BE2C (cell line): ENCODE data around the gene TMEM108.

Experiments used
- DNase-seq: peaks from one replicate; pipeline ENCODE4 v3.0.0-alpha.2; 2020
- H3K27me3 ChIP-seq: fragments of 250-450 bp; sonication (Bioruptor Pico); 2 replicates; pipeline ENCODE4 v1.5.1; 2020; ENCODE audit warnings: mild to moderate bottlenecking
- H3K36me3 ChIP-seq: fragments of 250-450 bp; sonication (Bioruptor Pico); 2 replicates; pipeline ENCODE4 v1.5.1; 2020; ENCODE audit warnings: mild to moderate bottlenecking
- H3K4me1 ChIP-seq: fragments of 250-450 bp; sonication (Bioruptor Pico); 2 replicates; pipeline ENCODE4 v1.5.1; 2020
- H3K4me3 ChIP-seq: 2 replicates; pipeline ENCODE4 v1.5.1; 2011; ENCODE audit warnings: low read depth, low read length
- H3K9me3 ChIP-seq: fragments of 250-450 bp; sonication (Bioruptor Pico); 2 replicates; pipeline ENCODE4 v1.5.1; 2020
- CTCF ChIP-seq: IDR thresholded peaks from 2 replicates; pipeline ENCODE4 v1.5.1; 2012; ENCODE audit warnings: mild to moderate bottlenecking, low read depth, low read length

TMEM108 gene

GRCh38 chr3:133301194-133301593 lies 263.0 kb downstream of the TMEM108 start:
- peaks cover 7% of the 10 kb centered on the region for H3K36me3 ChIP-seq
- no peak for DNase-seq
- H3K27me3 ChIP-seq, result no peaks in the 10 kb centered on the region
- H3K9me3 ChIP-seq, result no peaks in the 10 kb centered on the region
- H3K4me1 ChIP-seq, result peaks cover 15% of the 10 kb centered on the region
- TF ChIP-seq CTCF, result no peak
- H3K4me3 ChIP-seq, result no peak overlapping the region

- Histone ChIP-seq H3K4me1 (peaks cover 11% of the 10 kb centered on the region), H3K9me3 (no peaks in the 10 kb centered on the region), H3K4me3 (no peak overlapping the region), H3K36me3 (peaks cover 7% of the 10 kb centered on the region), H3K27me3 (no peaks in the 10 kb centered on the region)
- DNase-seq, result no peak
- no peak for TF ChIP-seq CTCF
Observed at GRCh38 chr3:133301731-133302130, 263.5 kb downstream of the TMEM108 start.

- DNase-seq, result no peak
- Histone ChIP-seq H3K36me3 (peaks cover 7% of the 10 kb centered on the region), H3K9me3 (no peaks in the 10 kb centered on the region), H3K4me1 (no peaks in the 10 kb centered on the region), H3K27me3 (no peaks in the 10 kb centered on the region), H3K4me3 (no peak overlapping the region)
- no peak for TF ChIP-seq CTCF
Observed at GRCh38 chr3:133303430-133303829, 265.2 kb downstream of the TMEM108 start.

- no peaks in the 10 kb centered on the region for H3K27me3 ChIP-seq
- H3K36me3 ChIP-seq, result peaks cover 11% of the 10 kb centered on the region
- H3K4me3 ChIP-seq, result no peak overlapping the region
- H3K4me1 ChIP-seq, result peaks cover 12% of the 10 kb centered on the region
- no peak for TF ChIP-seq CTCF
- H3K9me3 ChIP-seq, result peaks cover 12% of the 10 kb centered on the region
- DNase-seq, result no peak
Observed at GRCh38 chr3:133317866-133318265, 279.7 kb downstream of the TMEM108 start.

GRCh38 chr3:133328373-133328772 lies 290.2 kb downstream of the TMEM108 start:
- DNase-seq, result peak; percentile 66
- no peaks in the 10 kb centered on the region for H3K36me3 ChIP-seq
- no peaks in the 10 kb centered on the region for H3K27me3 ChIP-seq
- H3K4me3 ChIP-seq, result no peak overlapping the region
- peaks cover 35% of the 10 kb centered on the region for H3K4me1 ChIP-seq
- H3K9me3 ChIP-seq, result no peaks in the 10 kb centered on the region
- no peak for TF ChIP-seq CTCF

- TF ChIP-seq CTCF, result no peak
- Histone ChIP-seq H3K9me3 (no peaks in the 10 kb centered on the region), H3K4me1 (peaks cover 44% of the 10 kb centered on the region), H3K36me3 (no peaks in the 10 kb centered on the region; the same call in 1 of the 2 replicates), H3K27me3 (no peaks in the 10 kb centered on the region), H3K4me3 (no peak overlapping the region)
- DNase-seq, result no peak
Observed at GRCh38 chr3:133329626-133330025, 291.4 kb downstream of the TMEM108 start.
